SK-N-SH (cell line): ENCODE data around the gene SYTL5. TPM values are rescaled to one million over a fixed set of nuclear protein-coding genes. Genes with fewer than 3 reads are reported as not detected.

Experiments used
- CTCF ChIA-PET: fragments of 300-600, 350-600 bp; formaldehyde crosslinking; extraction: SDS; loops from one replicate; lab custom pipeline; 2021; lab: Yijun Ruan, JAX
- POLR2A ChIA-PET: fragments of 350-600 bp; sonication (Branson Sonifier 250); formaldehyde crosslinking; extraction: SDS; loops from one replicate; lab custom pipeline; 2020; ENCODE audit warnings: antibody characterized with exemption, inconsistent platforms; lab: Yijun Ruan, JAX
- DNase-seq: peaks from one replicate; pipeline ENCODE4 v3.0.0; 2012
- H2AFZ ChIP-seq: fragments of 200-600 bp; sonication (generic); 2 replicates; pipeline ENCODE4 v1.8.1; 2016; ENCODE audit warnings: antibody characterized with exemption, mild to moderate bottlenecking, low read depth
- H3F3A ChIP-seq: fragments of 200-600 bp; sonication (generic); replicated peaks from 2 replicates; pipeline ENCODE3; 2016; ENCODE audit warnings: antibody characterized with exemption, mild to moderate bottlenecking; ENCODE audit not compliant: insufficient read depth
- H3K27ac ChIP-seq, 2 experiments: fragments of 200-500 bp in 1 of 2; fragments of 200-600 bp in 1 of 2; sonication (Bioruptor generic) in 1 of 2; sonication (generic), shearing (Covaris generic) in 1 of 2; 2 replicates each; pipeline versions ENCODE4 v1.5.1 to v1.6.1; 2014 to 2016; ENCODE audit warnings: low read depth in 2 of 2, inconsistent platforms in 1 of 2, low read length in 1 of 2, mild to moderate bottlenecking in 1 of 2, mixed read lengths in 1 of 2
- H3K27me3 ChIP-seq: fragments of 200-600 bp; sonication (generic), shearing (Covaris generic); 2 replicates; pipeline ENCODE4 v1.6.1; 2016; ENCODE audit warnings: mixed run types; ENCODE audit not compliant: insufficient read depth
- H3K36me3 ChIP-seq, 2 experiments: fragments of 200-500 bp in 1 of 2; fragments of 200-600 bp in 1 of 2; sonication (Bioruptor generic) in 1 of 2; sonication (generic) in 1 of 2; replicated peaks in 1 of 2; 2 replicates each; pipeline versions ENCODE3 to v1.5.1; 2014 to 2016; ENCODE audit warnings: low read length in 1 of 2, mild to moderate bottlenecking in 1 of 2; ENCODE audit not compliant: insufficient read depth in 2 of 2, control insufficient read depth in 1 of 2
- H3K4me1 ChIP-seq, 2 experiments: fragments of 200-500 bp in 1 of 2; fragments of 200-600 bp in 1 of 2; sonication (Bioruptor generic) in 1 of 2; sonication (generic), shearing (Covaris generic) in 1 of 2; 2 replicates each; pipeline versions ENCODE4 v1.5.1 to v1.6.1; 2014 to 2016; ENCODE audit warnings: low read depth in 1 of 2, low read length in 1 of 2, mixed run types in 1 of 2; ENCODE audit not compliant: insufficient read depth in 2 of 2, control insufficient read depth in 1 of 2
- H3K4me2 ChIP-seq: fragments of 200-600 bp; sonication (generic), shearing (Covaris generic); 2 replicates; pipeline ENCODE4 v1.6.1; 2017; ENCODE audit warnings: mixed run types
- H3K4me3 ChIP-seq, 2 experiments: fragments of 200-500 bp in 1 of 2; fragments of 200-600 bp in 1 of 2; sonication (Bioruptor generic) in 1 of 2; sonication (generic), shearing (Covaris generic) in 1 of 2; 2 replicates each; pipeline versions ENCODE4 v1.5.1 to v1.8.1; 2014 to 2016; ENCODE audit warnings: low read depth in 2 of 2, inconsistent platforms in 1 of 2, low read length in 1 of 2, mild to moderate bottlenecking in 1 of 2, mixed read lengths in 1 of 2, moderate library complexity in 1 of 2
- H3K79me2 ChIP-seq: fragments of 200-600 bp; sonication (generic); 2 replicates; pipeline ENCODE4 v1.8.1; 2017; ENCODE audit warnings: mild to moderate bottlenecking; ENCODE audit not compliant: insufficient read depth
- H3K9ac ChIP-seq: fragments of 200-600 bp; sonication (generic); 2 replicates; pipeline ENCODE4 v1.6.1; 2017; ENCODE audit warnings: mixed run types
- H3K9me2 ChIP-seq: fragments of 200-600 bp; sonication (generic); 2 replicates; pipeline ENCODE4 v1.6.1; 2017; ENCODE audit warnings: mixed run types
- H3K9me3 ChIP-seq: fragments of 200-600 bp; sonication (generic); 2 replicates; pipeline ENCODE4 v1.6.1; 2017; ENCODE audit warnings: mixed run types, mild to moderate bottlenecking, moderate library complexity
- H4K20me1 ChIP-seq: fragments of 200-600 bp; sonication (generic); 2 replicates; pipeline ENCODE4 v1.6.1; 2017; ENCODE audit warnings: mild to moderate bottlenecking, mixed run types; ENCODE audit not compliant: insufficient read depth
- CTCF ChIP-seq: fragments of 200-600 bp; sonication (generic); IDR thresholded peaks from 2 replicates; pipeline ENCODE4 v1.6.1; 2017; ENCODE audit warnings: antibody characterized with exemption, mild to moderate bottlenecking, moderate library complexity
- EP300 ChIP-seq, 2 experiments: IDR thresholded peaks; 2 replicates each; pipeline versions ENCODE4 v1.4.0 to v1.6.1; 2012; ENCODE audit warnings: borderline replicate concordance in 1 of 2, low read depth in 1 of 2, low read length in 1 of 2
- EZH2phosphoT487 ChIP-seq: fragments of 200-600 bp; sonication (generic); IDR thresholded peaks from 2 replicates; pipeline ENCODE4 v1.6.1; 2017; ENCODE audit warnings: low read depth, mixed run types, mild to moderate bottlenecking, antibody characterized with exemption, moderate library complexity, borderline replicate concordance
- FOXJ3 ChIP-seq: sonication (generic); formaldehyde crosslinking; IDR thresholded peaks from 2 replicates; pipeline ENCODE4 v1.5.1; 2020; ENCODE audit warnings: mild to moderate bottlenecking, missing genetic modification reagents
- FOXM1 ChIP-seq: IDR thresholded peaks from 2 replicates; pipeline ENCODE4 v1.4.0; 2012; ENCODE audit warnings: low read depth, mild to moderate bottlenecking
- GABPA ChIP-seq: IDR thresholded peaks from 2 replicates; pipeline ENCODE4 v1.4.0; 2012; ENCODE audit warnings: low read depth, mild to moderate bottlenecking
- GATA2 ChIP-seq: sonication (generic); formaldehyde crosslinking; IDR thresholded peaks from 2 replicates; pipeline ENCODE4 v1.5.0; 2020; ENCODE audit warnings: mild to moderate bottlenecking, missing genetic modification reagents
- JUND ChIP-seq: IDR thresholded peaks from 2 replicates; pipeline ENCODE4 v1.4.0; 2012
- MAX ChIP-seq: IDR thresholded peaks from 2 replicates; pipeline ENCODE4 v1.4.0; 2012; ENCODE audit warnings: low read depth
- MEF2A ChIP-seq: IDR thresholded peaks from 2 replicates; pipeline ENCODE4 v1.4.0; 2012; ENCODE audit warnings: low read depth, borderline replicate concordance
- MXI1 ChIP-seq: IDR thresholded peaks from 2 replicates; pipeline ENCODE4 v1.6.1; 2012; ENCODE audit warnings: mild to moderate bottlenecking, low read depth, low read length, improper control_type of control experiment
- NFIC ChIP-seq: IDR thresholded peaks from 2 replicates; pipeline ENCODE4 v1.4.0; 2012; ENCODE audit warnings: borderline replicate concordance
- NRF1 ChIP-seq: IDR thresholded peaks from 2 replicates; pipeline ENCODE4 v1.6.1; 2012; ENCODE audit warnings: low read depth, mild to moderate bottlenecking, low read length
- RAD21 ChIP-seq: IDR thresholded peaks from 2 replicates; pipeline ENCODE4 v1.6.1; 2012; ENCODE audit warnings: mild to moderate bottlenecking, low read length
- RCOR1 ChIP-seq: fragments of 150-350 bp; IDR thresholded peaks from 2 replicates; pipeline ENCODE4 v1.6.1; 2017; ENCODE audit warnings: antibody characterized with exemption, low read length
- REST ChIP-seq: IDR thresholded peaks from 2 replicates; pipeline ENCODE4 v1.6.1; 2012; ENCODE audit warnings: mild to moderate bottlenecking, low read depth, low read length, moderate library complexity
- RFX5 ChIP-seq: IDR thresholded peaks from 2 replicates; pipeline ENCODE4 v1.6.1; 2012; ENCODE audit warnings: mild to moderate bottlenecking, improper control_type of control experiment, low read length
- RXRA ChIP-seq: IDR thresholded peaks from 2 replicates; pipeline ENCODE4 v1.4.0; 2012; ENCODE audit warnings: low read depth, mild to moderate bottlenecking, borderline replicate concordance
- SIN3A ChIP-seq: IDR thresholded peaks from 2 replicates; pipeline ENCODE4 v1.6.1; 2012; ENCODE audit warnings: low read depth, mild to moderate bottlenecking, low read length, moderate library complexity, borderline replicate concordance
- SMC3 ChIP-seq: IDR thresholded peaks from 2 replicates; pipeline ENCODE4 v1.6.1; 2012; ENCODE audit warnings: low read depth, low read length, improper control_type of control experiment
- TAF1 ChIP-seq: IDR thresholded peaks from 2 replicates; pipeline ENCODE4 v1.6.1; 2012; ENCODE audit warnings: low read depth, mild to moderate bottlenecking, low read length, moderate library complexity, borderline replicate concordance
- TEAD4 ChIP-seq: IDR thresholded peaks from 2 replicates; pipeline ENCODE4 v1.4.0; 2012; ENCODE audit warnings: mild to moderate bottlenecking, borderline replicate concordance; ENCODE audit not compliant: insufficient read depth
- YY1 ChIP-seq: IDR thresholded peaks from 2 replicates; pipeline ENCODE4 v1.4.0; 2012; ENCODE audit warnings: low read depth, mild to moderate bottlenecking
- ZBTB33 ChIP-seq: IDR thresholded peaks from 2 replicates; pipeline ENCODE4 v1.4.0; 2012; ENCODE audit warnings: low read depth, borderline replicate concordance
- polyA plus RNA-seq, 3 experiments: library from polyadenylated mRNA; depleted of rRNA; stranded (reverse); fragments of >200 nt; gene quantifications; 2 replicates each; pipeline ENCODE4 v1.2.3, GENCODE V29; 2012
- TF ChIP-seq, protein P1 (sequence below): fragments of 150-350 bp; IDR thresholded peaks from 2 replicates; pipeline ENCODE4 v1.6.1; 2017; ENCODE audit warnings: antibody characterized with exemption, low read length, low read depth, borderline replicate concordance

The SYTL5 gene
- polyA plus RNA-seq, 1 of the 3 experiments (the other 2 are of a cell fraction), result 0.74 TPM

DNA sequence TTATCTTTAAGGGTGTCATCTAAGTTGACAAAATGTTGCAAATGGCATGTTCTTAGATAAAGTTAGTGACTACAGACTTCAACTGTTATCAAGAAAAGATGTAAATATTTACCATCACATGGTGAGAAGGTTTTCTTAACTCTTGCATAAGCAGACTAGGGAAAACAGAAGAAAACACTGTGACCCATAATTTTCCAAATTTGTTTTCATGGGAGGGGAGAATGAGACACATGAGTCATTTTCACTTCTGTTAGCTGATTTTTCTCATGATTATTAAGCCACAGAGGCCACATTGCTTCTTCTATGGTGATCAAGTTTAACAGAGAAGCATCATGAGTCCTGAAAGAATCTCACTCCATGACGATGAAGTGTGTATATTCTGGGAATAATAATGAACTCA, 30.2 kb upstream of the SYTL5 start (continued):
- TF ChIP-seq REST (no peak), YY1 (no peak), NFIC (no peak), ZBTB33 (no peak), FOXM1 (no peak), GABPA (no peak), NRF1 (no peak), MXI1 (no peak)

GRCh38 chrX:37984880-37985279, 21.5 kb upstream of the SYTL5 start:
- Histone ChIP-seq H4K20me1 (no peaks in the 10 kb centered on the region), H3K79me2 (no peaks in the 10 kb centered on the region), H3K27me3 (no peaks in the 10 kb centered on the region), H3F3A (no peaks in the 10 kb centered on the region)
- DNase-seq, result no peak
- POLR2A ChIA-PET, result no interaction called here
- TF ChIP-seq RFX5 (no peak), RCOR1 (no peak), TAF1 (no peak), NRF1 (no peak), CTCF (no peak), JUND (no peak), EP300 (IDR thresholded peaks at IDR 0.05; ENCODE audit: borderline replicate concordance in 1 of 2, low read depth in 1 of 2, low read length in 1 of 2) (no peak), NFIC (no peak), MEF2A (no peak), SMC3 (no peak), GATA2 (no peak), TEAD4 (no peak), FOXJ3 (CRISPR knock-in tag) (no peak), MAX (no peak), EZH2phosphoT487 (no peak), RXRA (no peak), RAD21 (no peak), SIN3A (no peak), MXI1 (no peak)
- TF ChIP-seq, protein P1, sequence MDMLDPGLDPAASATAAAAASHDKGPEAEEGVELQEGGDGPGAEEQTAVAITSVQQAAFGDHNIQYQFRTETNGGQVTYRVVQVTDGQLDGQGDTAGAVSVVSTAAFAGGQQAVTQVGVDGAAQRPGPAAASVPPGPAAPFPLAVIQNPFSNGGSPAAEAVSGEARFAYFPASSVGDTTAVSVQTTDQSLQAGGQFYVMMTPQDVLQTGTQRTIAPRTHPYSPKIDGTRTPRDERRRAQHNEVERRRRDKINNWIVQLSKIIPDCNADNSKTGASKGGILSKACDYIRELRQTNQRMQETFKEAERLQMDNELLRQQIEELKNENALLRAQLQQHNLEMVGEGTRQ, result no peak
- TF ChIP-seq, all 33 proteins: peak for 0
- Histone ChIP-seq H3K4me2 (no peak overlapping the region), H3K27ac (no peak overlapping the region), H3K9me2 (no peaks in the 10 kb centered on the region), H2AFZ (no peak overlapping the region), H3K4me1 (no peaks in the 10 kb centered on the region), H3K9ac (no peak overlapping the region), H3K4me3 (no peak overlapping the region), H3K9me3 (no peaks in the 10 kb centered on the region), H3K36me3 (no peaks in the 10 kb centered on the region)
- CTCF ChIA-PET, result no interaction called here
